ENCODE data around the gene SCFD2. TPM values are rescaled to one million over a fixed set of nuclear protein-coding genes. Genes with fewer than 3 reads are reported as not detected.

Gene SCFD2
- total RNA-seq, 1 donor from 2014 or later = 31.3 TPM

GRCh38 chr4:53118676-53119075 lies 247.2 kb downstream of the SCFD2 start:
- intact Hi-C loops (cut with micrococcal nuclease) = no loop called here

GRCh38 chr4:53116954-53117353 lies 248.9 kb downstream of the SCFD2 start:
- intact Hi-C loops (cut with micrococcal nuclease) = no loop called here

DNA sequence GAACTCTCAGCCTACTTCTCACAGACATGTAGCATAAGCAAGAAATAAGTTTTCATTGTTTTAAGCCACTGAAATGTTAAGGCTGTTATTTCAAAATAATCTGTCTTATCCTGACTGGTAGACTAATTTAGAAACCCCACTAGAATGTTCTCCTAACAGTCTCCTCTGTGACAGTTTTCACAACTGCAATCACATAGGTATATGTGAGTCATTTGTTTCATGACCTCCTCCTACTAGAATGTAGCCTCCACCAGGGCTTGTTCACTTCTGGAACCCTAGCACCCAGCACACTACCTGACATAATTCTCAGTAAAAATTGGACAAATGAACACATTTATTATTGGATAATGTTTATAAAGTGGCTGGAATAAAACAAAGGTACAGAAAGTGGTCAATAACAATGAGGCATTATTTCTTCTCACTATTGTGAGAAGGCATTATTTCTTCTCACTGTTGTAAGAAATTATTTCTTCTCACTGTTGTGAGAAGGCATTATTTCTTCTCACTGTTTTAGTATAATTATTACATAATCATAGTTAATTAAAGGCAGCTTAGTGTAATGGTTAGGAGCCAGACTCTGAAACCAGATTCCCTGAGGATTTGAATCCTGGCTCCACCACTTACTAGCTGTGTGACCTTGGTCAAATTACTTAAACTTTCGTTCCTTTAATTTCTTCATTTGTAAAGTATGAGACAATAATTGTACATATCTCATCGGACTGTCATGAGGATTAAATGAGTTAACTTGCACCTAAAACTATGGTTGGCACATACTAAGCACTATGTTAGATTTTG lies 252.2 kb downstream of the SCFD2 start:
- intact Hi-C loops (cut with micrococcal nuclease) = no loop called here

- intact Hi-C loops (cut with micrococcal nuclease) = no loop called here
Observed at GRCh38 chr4:53105313-53105712, 260.5 kb downstream of the SCFD2 start.

GRCh38 chr4:53103481-53103880 lies 262.4 kb downstream of the SCFD2 start:
- intact Hi-C loops (cut with micrococcal nuclease) = no loop called here

GRCh38 chr4:53101191-53101581 lies 264.7 kb downstream of the SCFD2 start:
- intact Hi-C loops (cut with micrococcal nuclease) = no loop called here

DNA sequence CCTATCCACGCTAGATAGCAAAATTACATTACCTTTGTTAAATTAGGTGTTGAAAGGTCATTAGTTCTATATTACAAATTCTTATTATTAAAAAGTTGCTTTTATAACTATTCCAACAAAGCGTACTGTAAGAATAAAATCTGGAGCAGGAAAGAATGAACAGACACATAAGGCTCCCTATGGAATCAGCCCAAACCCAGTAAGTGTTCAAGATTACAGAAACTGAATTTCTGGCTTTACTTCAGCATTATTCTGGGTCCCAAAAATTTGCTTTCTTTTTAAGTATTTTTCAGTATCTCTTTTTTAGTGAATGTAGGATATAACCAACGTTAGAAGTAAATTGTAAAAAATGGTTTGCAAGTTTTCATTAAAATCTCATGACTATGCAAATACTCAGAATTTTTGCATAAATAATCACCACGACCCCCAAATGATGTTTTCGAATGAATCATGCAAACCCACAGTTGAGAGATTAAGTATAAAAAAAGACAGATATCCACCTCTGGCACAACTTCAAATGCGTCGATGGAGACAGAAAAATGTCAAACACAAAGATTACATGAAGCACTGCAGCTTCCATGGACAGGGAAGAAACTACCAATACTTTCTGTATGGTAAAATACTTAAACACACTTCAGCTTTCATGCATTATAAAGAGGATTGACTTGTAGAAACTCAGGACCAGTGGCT lies 265.2 kb downstream of the SCFD2 start:
- intact Hi-C loops (cut with micrococcal nuclease) = no loop called here

DNA sequence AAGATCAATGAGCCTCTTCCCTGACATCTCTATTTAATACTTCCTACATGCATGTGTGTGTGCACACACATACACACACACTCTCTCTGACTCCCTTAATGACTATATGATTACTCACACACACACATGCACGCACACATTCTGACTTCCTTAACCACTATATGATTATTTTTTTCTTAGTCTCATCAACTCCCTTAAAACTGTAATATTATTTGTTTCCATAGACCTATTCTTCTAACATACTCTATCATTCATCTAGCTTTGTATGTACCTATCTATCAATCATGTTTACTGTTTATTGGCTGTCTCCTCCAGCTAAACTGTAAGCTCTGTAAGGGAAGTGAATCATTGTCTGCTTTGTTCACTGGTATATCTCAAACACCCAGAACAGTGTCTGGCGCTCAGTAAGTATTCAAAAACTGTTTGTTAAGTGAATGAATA lies 267.2 kb downstream of the SCFD2 start:
- intact Hi-C loops (cut with micrococcal nuclease) = no loop called here

DNA sequence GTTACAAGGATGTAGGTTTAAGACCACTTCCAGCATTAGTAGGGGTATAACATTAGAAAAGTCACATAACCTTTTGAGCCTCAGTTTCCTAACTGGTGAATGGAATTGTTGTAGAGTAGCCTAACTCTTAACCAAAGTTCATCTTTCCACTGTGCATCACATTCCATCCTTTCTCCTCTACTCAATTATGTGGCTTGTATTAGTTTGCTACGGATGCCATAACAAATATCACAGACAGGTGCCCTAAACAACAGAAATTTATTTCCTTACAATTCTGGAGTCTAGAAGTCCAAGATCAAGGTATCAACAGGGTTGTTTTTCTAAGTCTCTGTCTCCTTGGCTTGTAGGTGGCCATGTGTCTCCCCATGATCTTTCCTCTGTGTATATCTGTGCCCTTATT lies 271.8 kb downstream of the SCFD2 start:
- intact Hi-C loops (cut with micrococcal nuclease) = no loop called here

GRCh38 chr4:53089936-53090729 lies 275.7 kb downstream of the SCFD2 start:
- intact Hi-C loops (cut with micrococcal nuclease) = no loop called here

GRCh38 chr4:53088152-53088551 lies 277.7 kb downstream of the SCFD2 start:
- intact Hi-C loops (cut with micrococcal nuclease) = no loop called here

- intact Hi-C loops (cut with micrococcal nuclease) = no loop called here
Observed at GRCh38 chr4:53076374-53076958, 289.4 kb downstream of the SCFD2 start.

GRCh38 chr4:53075162-53075785 lies 290.6 kb downstream of the SCFD2 start:
- intact Hi-C loops (cut with micrococcal nuclease) = no loop called here

- intact Hi-C loops (cut with micrococcal nuclease) = no loop called here
Observed at GRCh38 chr4:53068755-53069330, 297.0 kb downstream of the SCFD2 start.

GRCh38 chr4:53067125-53067802 lies 298.6 kb downstream of the SCFD2 start:
- intact Hi-C loops (cut with micrococcal nuclease) = no loop called here

DNA sequence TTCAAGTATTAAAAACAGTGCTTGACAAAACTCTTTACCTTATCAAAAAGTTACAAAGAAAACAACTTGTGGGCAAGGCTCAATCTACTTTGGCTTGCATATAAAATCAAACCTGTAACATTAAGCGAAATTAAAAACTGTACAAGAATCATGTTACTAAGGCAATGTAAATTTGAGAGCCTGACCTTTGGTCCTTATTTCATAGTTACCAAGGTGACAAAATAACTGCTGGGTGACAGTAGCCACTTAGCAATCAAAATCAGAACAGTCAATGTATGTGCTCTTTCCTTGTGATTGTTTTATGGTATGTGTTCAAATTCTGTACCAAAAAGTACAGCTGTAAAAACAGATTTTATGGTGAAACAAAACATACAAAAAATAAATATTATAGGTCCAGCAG lies 299.7 kb downstream of the SCFD2 start:
- intact Hi-C loops (cut with micrococcal nuclease) = no loop called here

- intact Hi-C loops (cut with micrococcal nuclease) = no loop called here
Observed at GRCh38 chr4:53064609-53065008, 301.3 kb downstream of the SCFD2 start.

DNA sequence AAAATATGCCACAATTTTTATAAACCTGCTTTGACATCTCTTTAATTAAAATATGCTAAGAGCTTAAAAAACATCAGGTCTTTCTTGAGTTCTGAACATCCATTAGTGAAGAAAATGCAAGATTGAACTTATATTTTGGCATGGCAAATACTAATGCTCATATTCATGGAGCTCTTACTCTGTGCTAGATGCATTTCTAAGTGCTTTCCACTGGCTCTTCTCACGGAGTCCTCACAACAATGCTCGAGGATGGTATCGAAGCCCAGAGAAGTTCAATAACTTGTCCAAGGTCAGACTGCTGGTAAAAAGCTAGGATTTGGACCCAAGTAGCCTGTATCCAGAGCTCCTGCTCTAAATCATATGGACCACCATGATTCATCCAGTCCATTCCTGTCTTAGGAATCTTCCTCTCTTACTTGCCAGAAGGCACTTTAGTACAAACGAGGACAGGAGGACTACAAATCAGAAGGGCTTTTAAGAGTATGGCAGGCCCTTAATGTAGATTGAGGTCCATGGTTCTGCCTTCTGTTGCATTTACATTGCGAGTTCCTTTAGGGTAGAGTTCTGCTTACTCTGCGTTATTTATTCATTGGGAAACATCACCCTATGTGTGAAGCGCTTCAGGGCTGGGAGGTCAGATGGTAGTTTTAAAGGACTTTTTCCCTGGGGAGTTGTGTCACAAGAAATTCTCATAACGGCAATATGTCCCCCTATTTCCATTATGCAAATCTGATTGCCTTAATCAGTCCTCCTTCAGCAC lies 304.6 kb downstream of the SCFD2 start:
- intact Hi-C loops (cut with micrococcal nuclease) = no loop called here

DNA sequence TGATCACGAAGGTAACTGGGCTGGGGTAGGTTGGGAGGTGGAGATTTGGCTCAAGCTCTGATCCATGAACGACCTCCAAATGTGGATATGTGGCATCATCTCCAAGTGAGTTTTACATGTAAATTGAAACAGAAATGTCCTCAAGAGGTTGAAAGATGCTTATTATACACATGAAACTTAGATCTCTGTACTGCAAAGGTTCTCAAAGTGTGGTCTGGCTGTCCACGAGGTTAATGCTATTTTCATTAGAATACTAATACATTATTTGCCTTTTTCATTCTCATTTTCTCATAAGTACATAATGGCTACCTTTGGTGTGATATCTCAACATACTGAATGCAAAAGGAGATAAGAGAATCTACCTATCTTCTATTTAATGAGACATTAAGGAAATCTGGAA lies 305.6 kb downstream of the SCFD2 start:
- intact Hi-C loops (cut with micrococcal nuclease) = no loop called here

GRCh38 chr4:53059871-53060270 lies 306.0 kb downstream of the SCFD2 start:
- intact Hi-C loops (cut with micrococcal nuclease) = no loop called here
